GM12878 (cell line): ENCODE measurements around the gene CAMK4. TPM values are rescaled to one million over a fixed set of nuclear protein-coding genes. Genes with fewer than 3 reads are reported as not detected.

Experiments
- BHLHE40 ChIP-seq, 2 experiments: fragments of 450-650 bp in 1 of 2; IDR thresholded peaks; 2 replicates each; pipeline ENCODE4 v1.6.1; 2011 to 2017; ENCODE audit warnings: low read depth in 2 of 2, borderline replicate concordance in 1 of 2, improper control_type of control experiment in 1 of 2, low read length in 1 of 2, mild to moderate bottlenecking in 1 of 2
- BMI1 ChIP-seq: fragments of 450-650 bp; IDR thresholded peaks from 2 replicates; pipeline ENCODE4 v1.6.1; 2016; ENCODE audit warnings: mild to moderate bottlenecking, moderate library complexity, borderline replicate concordance
- CBFB ChIP-seq: IDR thresholded peaks from 2 replicates; pipeline ENCODE4 v1.6.1; 2016; ENCODE audit warnings: antibody characterized with exemption, low read depth
- ELK1 ChIP-seq: IDR thresholded peaks from 2 replicates; pipeline ENCODE4 v1.6.1; 2012; ENCODE audit warnings: low read depth, low read length, improper control_type of control experiment
- GABPA ChIP-seq: IDR thresholded peaks from 2 replicates; pipeline ENCODE4 v1.6.1; 2014; ENCODE audit warnings: antibody characterized with exemption, low read depth, mild to moderate bottlenecking, inconsistent platforms
- GATAD2B ChIP-seq: fragments of 450-650 bp; conservative IDR thresholded peaks from 2 replicates; pipeline ENCODE4 v1.6.1; 2017; ENCODE audit warnings: low read depth, mild to moderate bottlenecking, moderate library complexity
- HCFC1 ChIP-seq: fragments of 150-350 bp; IDR thresholded peaks from 2 replicates; pipeline ENCODE4 v1.6.1; 2014; ENCODE audit warnings: low read length
- HDAC6 ChIP-seq: fragments of 200-600 bp; sonication (generic); IDR thresholded peaks from one replicate; pipeline ENCODE4 v1.8.0; 2017; ENCODE audit warnings: antibody characterized with exemption; ENCODE audit not compliant: unreplicated experiment
- NFYB ChIP-seq: IDR thresholded peaks from 2 replicates; pipeline ENCODE4 v1.6.1; 2011; ENCODE audit warnings: low read depth, mild to moderate bottlenecking, low read length, improper control_type of control experiment, moderate library complexity; ENCODE audit not compliant: insufficient read depth
- NKRF ChIP-seq: fragments of 450-650 bp; conservative IDR thresholded peaks from 2 replicates; pipeline ENCODE4 v1.6.1; 2017; ENCODE audit warnings: mild to moderate bottlenecking, moderate library complexity
- PML ChIP-seq: IDR thresholded peaks from 2 replicates; pipeline ENCODE4 v1.6.1; 2012; ENCODE audit warnings: low read length, inconsistent platforms
- RBBP5 ChIP-seq: fragments of 200-600 bp; sonication (generic); conservative IDR thresholded peaks from 2 replicates; pipeline ENCODE4 v1.6.1; 2016
- SIN3A ChIP-seq: IDR thresholded peaks from 2 replicates; pipeline ENCODE4 v1.6.1; 2012; ENCODE audit warnings: low read depth, low read length, improper control_type of control experiment
- SIX5 ChIP-seq: IDR thresholded peaks from 2 replicates; pipeline ENCODE4 v1.6.1; 2011; ENCODE audit warnings: mild to moderate bottlenecking, low read depth, low read length, moderate library complexity; ENCODE audit not compliant: severe bottlenecking
- SMAD5 ChIP-seq: IDR thresholded peaks from 2 replicates; pipeline ENCODE4 v1.6.1; 2016; ENCODE audit warnings: antibody characterized with exemption, low read depth
- SMC3 ChIP-seq: IDR thresholded peaks from 2 replicates; pipeline ENCODE4 v1.6.1; 2011; ENCODE audit warnings: low read length, improper control_type of control experiment, borderline replicate concordance
- STAT1 ChIP-seq: fragments of 450-650 bp; conservative IDR thresholded peaks from 2 replicates; pipeline ENCODE4 v1.6.1; 2014; ENCODE audit warnings: antibody characterized with exemption, mild to moderate bottlenecking
- WRNIP1 ChIP-seq: IDR thresholded peaks from 2 replicates; pipeline ENCODE4 v1.6.1; 2011; ENCODE audit warnings: low read depth, low read length, improper control_type of control experiment, borderline replicate concordance
- ZBED1 ChIP-seq: IDR thresholded peaks from 2 replicates; pipeline ENCODE4 v1.6.1; 2016; ENCODE audit warnings: borderline replicate concordance
- ZBTB33 ChIP-seq: fragments of 450-650 bp; IDR thresholded peaks from 2 replicates; pipeline ENCODE4 v1.6.1; 2017; ENCODE audit warnings: mild to moderate bottlenecking
- ZNF207 ChIP-seq: fragments of 450-650 bp; IDR thresholded peaks from 2 replicates; pipeline ENCODE4 v1.6.1; 2014; ENCODE audit warnings: antibody characterized with exemption, mild to moderate bottlenecking, borderline replicate concordance
- ZNF217 ChIP-seq: fragments of 450-650 bp; IDR thresholded peaks from 2 replicates; pipeline ENCODE4 v1.6.1; 2017; ENCODE audit warnings: antibody characterized with exemption, mild to moderate bottlenecking
- polyA plus RNA-seq, 11 experiments: library from polyadenylated mRNA; depleted of rRNA in 4 of 11; unstranded in 6 of 11; stranded (reverse) in 5 of 11; fragments of >200 nt; fragmentation: Nextera tagmentation in 4 of 11; fragmentation: Illumina TruSeq in 1 of 11; extraction: Ambion mirVana in 4 of 11; extraction: Trizol in 1 of 11; gene quantifications; 1 replicate in 1 of 11; 2 replicates in 10 of 11; pipeline versions ENCODE4 v1.2.1 to v1.2.3, GENCODE V29; 2011 to 2016; ENCODE audit warnings: inconsistent platforms in 2 of 11, missing spikeins in 2 of 11, low read depth in 1 of 11
- total RNA-seq, 4 experiments: library from RNA; depleted of rRNA in 3 of 4; stranded (reverse); fragments of >200 nt in 3 of 4; fragmentation: Illumina TruSeq in 1 of 4; extraction: Trizol in 1 of 4; gene quantifications; 2 replicates each; pipeline versions ENCODE4 v1.2.1 to v1.2.3, GENCODE V29; 2013 to 2021
- TF ChIP-seq, protein P1 (sequence below): IDR thresholded peaks from 2 replicates; pipeline ENCODE4 v1.6.1; 2011; ENCODE audit warnings: mild to moderate bottlenecking, low read depth, low read length, moderate library complexity; ENCODE audit not compliant: insufficient replicate concordance

Gene CAMK4
- total and polyA plus RNA-seq, 10 of the 15 experiments (the other 5 are each of a cell fraction or from before 2014, with no cell fraction given), result 13.3 to 51.9 (median 35.3) TPM

- TF ChIP-seq HDAC6 (no peak), BHLHE40 (IDR thresholded peaks at IDR 0.05; ENCODE audit: borderline replicate concordance in 1 of 2, low read depth in 2 of 2, low read length in 1 of 2) (peak; percentile 55 to 82; a peak in 3 of 4 replicates), SMC3 (no peak), SIX5 (no peak), NFYB (peak; percentile 85), SIN3A (no peak; the same call in 1 of the 2 replicates), ELK1 (no peak), ZNF217 (no peak; the same call in 1 of the 2 replicates), STAT1 (0 out of 2 replicates have a peak, but pooled peaks have one; percentile 45), NKRF (peak; percentile 46), SMAD5 (peak; percentile 70; the same call in 1 of the 2 replicates), GABPA (no peak), ZNF207 (peak; percentile 20; the same call in 1 of the 2 replicates), CBFB (no peak), WRNIP1 (0 out of 2 replicates have a peak, but pooled peaks have one; percentile 79), RBBP5 (no peak), ZBED1 (no peak; the same call in 1 of the 2 replicates), PML (peak; percentile 88), ZBTB33 (0 out of 2 replicates have a peak, but pooled peaks have one; percentile 7), GATAD2B (peak; percentile 47; the same call in 1 of the 2 replicates), BMI1 (no peak), HCFC1 (peak; percentile 28; the same call in 1 of the 2 replicates)
- TF ChIP-seq, protein P1, sequence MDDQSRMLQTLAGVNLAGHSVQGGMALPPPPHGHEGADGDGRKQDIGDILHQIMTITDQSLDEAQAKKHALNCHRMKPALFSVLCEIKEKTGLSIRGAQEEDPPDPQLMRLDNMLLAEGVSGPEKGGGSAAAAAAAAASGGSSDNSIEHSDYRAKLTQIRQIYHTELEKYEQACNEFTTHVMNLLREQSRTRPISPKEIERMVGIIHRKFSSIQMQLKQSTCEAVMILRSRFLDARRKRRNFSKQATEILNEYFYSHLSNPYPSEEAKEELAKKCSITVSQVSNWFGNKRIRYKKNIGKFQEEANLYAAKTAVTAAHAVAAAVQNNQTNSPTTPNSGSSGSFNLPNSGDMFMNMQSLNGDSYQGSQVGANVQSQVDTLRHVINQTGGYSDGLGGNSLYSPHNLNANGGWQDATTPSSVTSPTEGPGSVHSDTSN, result no peak
Observed at GRCh38 chr5:111512375-111513130, 288.4 kb downstream of the CAMK4 start, which contains the start of gene STARD4 (continued).
